Kidney (tissue), 14 donors: ENCODE results near the gene ZNF831. TPM values are rescaled to one million over a fixed set of nuclear protein-coding genes. Genes with fewer than 3 reads are reported as not detected.

Source experiments
- DNase-seq, 5 donors: peaks; one replicate each; pipeline ENCODE4 v3.0.0-alpha.2; 2013 to 2020
- FAIRE-seq: peaks from 2 replicates; lab custom pipeline; 2012; peaks lifted over from hg19 to GRCh38; lab: Jason Lieb, UNC
- H3K27ac ChIP-seq, 2 donors: one replicate each; pipeline ENCODE4 v1.7.0; 2013; ENCODE audit warnings: low read depth in 2 of 2, low read length in 2 of 2, inconsistent platforms in 1 of 2
- H3K27me3 ChIP-seq: one replicate; pipeline ENCODE4 v1.7.1; 2013; ENCODE audit warnings: low read length, inconsistent platforms; ENCODE audit not compliant: control insufficient read depth, insufficient read depth
- H3K36me3 ChIP-seq, 3 donors: one replicate each; pipeline versions ENCODE4 v1.7.0 to v1.7.1; 2013; ENCODE audit warnings: low read length in 3 of 3, control low read depth in 1 of 3, inconsistent platforms in 1 of 3; ENCODE audit not compliant: insufficient read depth in 3 of 3, control insufficient read depth in 2 of 3
- H3K4me1 ChIP-seq, 3 donors: one replicate each; pipeline versions ENCODE4 v1.7.0 to v1.7.1; 2013; ENCODE audit warnings: low read length in 3 of 3, inconsistent platforms in 1 of 3, low read depth in 1 of 3; ENCODE audit not compliant: control insufficient read depth in 2 of 3, insufficient read depth in 2 of 3
- H3K4me3 ChIP-seq, 3 donors: one replicate each; pipeline versions ENCODE4 v1.7.0 to v1.8.1; 2013; ENCODE audit warnings: low read length in 3 of 3, control low read depth in 1 of 3, inconsistent platforms in 1 of 3
- H3K9ac ChIP-seq, 3 donors: one replicate each; pipeline versions ENCODE4 v1.7.0 to v1.7.1; 2013; ENCODE audit warnings: low read length in 3 of 3, control low read depth in 1 of 3, inconsistent platforms in 1 of 3
- H3K9me3 ChIP-seq, 3 donors: one replicate each; pipeline versions ENCODE4 v1.7.0 to v1.7.1; 2013; ENCODE audit warnings: low read length in 3 of 3, control low read depth in 1 of 3, inconsistent platforms in 1 of 3; ENCODE audit not compliant: control insufficient read depth in 2 of 3, insufficient read depth in 1 of 3
- CTCF ChIP-seq: IDR thresholded peaks from 3 replicates; pipeline ENCODE4 v1.5.1; 2012; ENCODE audit warnings: mild to moderate bottlenecking, moderate library complexity, borderline replicate concordance; ENCODE audit not compliant: insufficient read depth; ENCODE audit errors: extremely low read depth
- intact Hi-C: fragments of 100-400 bp; cut with DNase I; formaldehyde crosslinking; loops from one replicate; pipeline ENCODE4 v1.11.1; 2022
- polyA plus RNA-seq: library from polyadenylated mRNA; stranded (reverse); fragments of 350-450 nt; fragmentation: Illumina TruSeq; extraction: RNeasy Lipid Tissue Mini Kit (QIAGEN cat#74804); gene quantifications from one replicate; pipeline ENCODE4 v1.2.3, GENCODE V29; 2014; ENCODE audit warnings: low read depth, low replicate concordance; ENCODE audit not compliant: insufficient read depth
- total RNA-seq: library from RNA; stranded (reverse); fragmentation: NEBNext Ultra II Directional; extraction: Animal tissue kit (Norgen Biotek cat#: 25700); gene quantifications from one replicate; pipeline ENCODE4 v1.2.1, GENCODE V29; 2021
- donor health status: control.
- donor health status: control.
- donor health status: control.
- donor health status: control.
- donor health status: control.
- donor health status: DM: yes; HTN: yes; CAD: no.
- donor health status: Normal renal cell carcinoma (clear cell type).

The ZNF831 gene
- total and polyA plus RNA-seq, 2 donors from 2014 or later: 0.04 to 1.9 TPM

GRCh38 chr20:59214606-59215547, 51.3 kb downstream of the ZNF831 start:
- Histone ChIP-seq H3K9ac (no peak overlapping the region), H3K27me3 (no peaks in the 10 kb centered on the region), H3K4me3 (no peak overlapping the region), H3K9me3 (no peaks in the 10 kb centered on the region), H3K4me1 (no peaks in the 10 kb centered on the region), H3K36me3 (no peaks in the 10 kb centered on the region), H3K27ac (no peak overlapping the region)
- no peak for TF ChIP-seq CTCF
- FAIRE-seq (no peak), DNase-seq (no peak)
- intact Hi-C loops: no loop called here

- Histone ChIP-seq H3K4me3 (no peak overlapping the region), H3K27ac (no peak overlapping the region), H3K4me1 (peaks cover 0 to 4% (median 0%) of the 10 kb centered on the region in 3 donors), H3K9me3 (no peaks in the 10 kb centered on the region), H3K9ac (no peak overlapping the region), H3K27me3 (no peaks in the 10 kb centered on the region), H3K36me3 (no peaks in the 10 kb centered on the region)
- FAIRE-seq: no peak
- no peak for DNase-seq
- TF ChIP-seq CTCF: no peak
- intact Hi-C loops: no loop called here
Observed at GRCh38 chr20:59217173-59217572, 53.6 kb downstream of the ZNF831 start.

GRCh38 chr20:59217794-59218280, 54.2 kb downstream of the ZNF831 start:
- Histone ChIP-seq H3K9me3 (no peaks in the 10 kb centered on the region), H3K4me1 (peaks cover 0 to 4% (median 0%) of the 10 kb centered on the region in 3 donors), H3K27ac (no peak overlapping the region), H3K27me3 (no peaks in the 10 kb centered on the region), H3K4me3 (no peak overlapping the region), H3K9ac (no peak overlapping the region), H3K36me3 (no peaks in the 10 kb centered on the region)
- FAIRE-seq (no peak), DNase-seq (no peak)
- intact Hi-C loops: no loop called here
- no peak for TF ChIP-seq CTCF
